NCI-H2196 (cell line): ENCODE results near the gene CUL4B.
"Not testable (repeated sequence)": the region's sequence is repeated elsewhere in the genome, so short reads cannot be mapped to it uniquely, and the experiment has no call there.

Experiments used
- DNase-seq: peaks from one replicate; lab custom pipeline; 2025; ENCODE audit not compliant: unreplicated experiment; lab: John Stamatoyannopoulos, UW

CUL4B gene

DNA sequence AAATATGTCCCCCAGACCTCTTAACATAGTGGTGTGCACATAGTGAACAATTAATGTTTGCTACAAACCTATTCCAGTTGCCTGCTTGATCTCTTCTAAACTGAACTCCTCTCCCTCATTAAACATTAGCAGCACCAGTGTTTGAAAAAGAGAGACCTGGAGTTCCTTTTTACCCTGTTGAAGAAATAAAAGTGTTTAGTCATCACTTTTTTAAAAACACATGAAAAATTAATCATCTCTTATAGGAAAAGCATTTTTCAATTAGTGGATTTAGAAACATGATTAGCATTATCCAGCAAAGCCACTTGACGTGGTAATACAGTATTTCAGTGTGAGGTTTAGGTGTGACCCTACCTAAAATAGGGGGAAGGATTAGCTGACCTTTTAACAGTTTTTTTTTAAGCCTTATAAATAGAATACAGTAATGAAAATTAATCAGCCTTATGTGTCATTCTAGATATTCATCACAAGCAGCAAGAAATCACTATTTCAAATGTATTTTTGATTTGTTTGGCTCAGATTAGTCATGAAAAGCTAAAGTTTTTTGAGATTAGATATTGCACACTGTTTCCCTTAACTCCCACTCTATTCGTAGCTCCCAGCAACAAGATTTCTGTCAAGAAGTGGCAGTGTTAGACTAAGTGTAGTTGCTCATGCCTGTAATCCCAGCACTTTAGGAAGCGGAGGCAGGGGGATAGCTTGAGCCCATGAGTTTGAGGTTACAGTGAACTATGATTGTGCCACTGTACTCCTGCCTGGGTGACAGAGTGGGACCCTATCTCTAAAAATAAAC, 26.2 kb downstream of the CUL4B start:
- no peak for DNase-seq

DNA sequence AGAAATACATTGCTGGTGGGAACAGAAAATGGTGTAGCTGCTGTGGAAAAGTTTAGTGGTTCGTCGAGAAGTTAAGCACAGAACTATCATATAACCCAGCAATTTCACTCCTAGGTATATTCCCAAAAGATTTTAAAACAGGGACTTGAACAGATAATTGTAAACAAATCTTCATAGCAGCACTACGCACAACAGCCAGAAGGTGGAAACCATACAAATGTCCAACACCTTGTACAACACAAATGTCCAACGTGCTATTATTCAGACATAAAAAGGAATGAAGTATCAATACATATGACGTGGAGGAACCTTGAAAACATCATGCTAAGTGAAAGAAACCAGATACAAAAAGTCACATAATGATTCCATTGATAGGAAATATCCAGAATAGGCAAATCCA, 37.9 kb downstream of the CUL4B start:
- no peak for DNase-seq

GRCh38 chrX:120517936-120518335, 42.8 kb downstream of the CUL4B start:
- DNase-seq = no peak

DNA sequence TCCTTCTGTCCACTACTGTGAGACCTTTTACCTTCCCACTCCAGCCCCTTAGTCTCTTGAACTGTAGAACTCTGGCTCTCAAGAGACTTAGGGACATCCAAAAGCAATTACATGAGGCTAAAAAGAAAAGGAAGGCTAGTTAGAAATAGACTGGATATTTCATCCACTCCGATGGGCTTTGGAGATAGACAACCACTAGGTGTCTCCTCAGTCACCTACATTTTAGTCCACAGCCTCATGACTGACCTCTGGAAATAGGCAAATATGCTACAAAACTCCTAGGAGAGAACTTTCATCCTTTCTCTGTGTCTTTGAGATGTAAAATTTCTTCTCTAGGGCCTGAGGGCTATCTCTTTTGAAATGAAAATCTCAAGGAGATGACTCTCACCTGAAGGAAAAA, 46.5 kb downstream of the CUL4B start:
- DNase-seq = peak; percentile 2

- DNase-seq = no peak
These were observed 48.1 kb downstream of the CUL4B start for GRCh38 chrX:120512627-120513026.

- DNase-seq = no peak
These were observed 48.5 kb downstream of the CUL4B start for GRCh38 chrX:120512222-120512621.

- DNase-seq = no peak
These were observed 56.2 kb downstream of the CUL4B start for GRCh38 chrX:120504569-120504968.

GRCh38 chrX:120499301-120500072, 61.3 kb downstream of the CUL4B start:
- no peak for DNase-seq

DNA sequence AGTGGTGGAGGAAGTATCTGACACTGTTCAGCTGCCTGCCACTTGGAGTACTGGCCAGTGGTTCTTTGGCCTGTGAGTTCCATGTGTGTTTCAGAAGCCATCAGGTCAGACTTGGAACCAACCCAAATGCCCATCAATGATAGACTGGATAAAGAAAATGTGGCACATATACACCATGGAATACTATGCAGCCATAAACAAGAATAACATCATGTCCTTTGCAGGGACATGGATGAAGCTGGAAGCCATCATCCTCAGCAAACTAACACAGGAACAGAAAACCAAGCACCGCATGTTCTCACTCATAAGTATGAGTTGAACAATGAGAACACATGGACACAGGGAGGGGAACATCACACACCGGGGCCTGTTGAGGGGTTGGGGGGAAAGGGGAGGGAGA, 70.6 kb downstream of the CUL4B start:
- DNase-seq = not testable (repeated sequence)

DNA sequence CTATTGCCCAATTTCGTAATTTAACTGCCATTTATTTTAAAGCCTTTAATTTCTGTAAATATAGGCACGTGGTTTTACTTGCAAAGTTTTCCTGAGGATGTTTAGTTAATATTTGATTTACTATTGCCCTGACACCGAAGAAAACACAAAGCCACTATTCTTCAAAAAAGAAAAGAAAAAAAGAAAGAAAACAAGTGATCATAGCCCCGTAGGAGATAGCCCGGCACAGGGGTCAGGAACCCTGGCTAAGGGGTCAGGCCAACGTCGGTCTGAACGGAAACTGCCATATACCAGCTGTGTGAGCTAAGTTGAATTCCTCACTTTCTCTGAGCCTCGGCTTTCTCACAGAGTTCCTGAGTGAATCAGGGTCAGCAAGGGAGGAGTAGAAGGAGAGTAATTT, 74.0 kb downstream of the CUL4B start:
- DNase-seq = no peak

- DNase-seq = peak; percentile 79
These were observed 74.9 kb downstream of the CUL4B start for GRCh38 chrX:120485638-120486520.

DNA sequence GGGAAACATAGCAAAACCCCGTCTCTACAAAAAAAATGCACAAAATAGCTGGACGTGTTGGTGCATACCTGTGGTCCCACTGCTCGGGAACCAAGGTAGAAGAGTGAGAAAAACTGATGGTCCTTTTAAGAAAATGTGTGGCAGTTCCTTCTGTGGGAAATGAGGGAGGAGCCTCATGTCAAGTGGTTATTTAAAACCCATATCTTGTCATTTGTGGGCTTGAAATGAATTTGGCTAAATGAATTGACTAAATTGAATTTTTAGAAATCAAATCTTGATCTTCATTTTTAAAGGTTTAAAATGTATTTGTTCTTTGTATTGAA, 75.5 kb downstream of the CUL4B start:
- DNase-seq = no peak

GRCh38 chrX:120477453-120477852, 83.3 kb downstream of the CUL4B start:
- DNase-seq = no peak

- no peak for DNase-seq
These were observed 84.0 kb downstream of the CUL4B start for GRCh38 chrX:120476714-120477113.

DNA sequence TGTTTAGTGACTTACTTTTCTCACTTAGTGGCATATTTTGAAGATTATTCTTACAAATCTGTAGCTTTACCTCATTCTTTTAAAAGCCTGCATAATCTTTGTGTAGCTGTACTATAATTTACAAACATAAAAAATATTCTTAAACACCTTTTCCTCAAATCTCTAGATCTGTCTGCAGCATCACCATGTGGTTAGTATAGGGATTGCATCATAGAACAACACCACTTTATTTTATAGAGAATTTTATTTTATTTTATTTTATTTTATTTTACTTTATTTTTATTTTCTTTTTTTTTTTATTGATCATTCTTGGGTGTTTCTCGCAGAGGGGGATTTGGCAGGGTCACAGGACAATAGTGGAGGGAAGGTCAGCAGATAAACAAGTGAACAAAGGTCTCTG, 85.3 kb downstream of the CUL4B start:
- peak; percentile 1 for DNase-seq
